Stimulated activated naive B cell treated with anti-CD40 and anti-IgM and Interleukin-4, amounts not matched to agents 10 μg/mL and 1 μg/mL and 100 μg/mL, for 72 hours (primary cell): ENCODE results near the gene DUT.
"Not testable (repeated sequence)": the region's sequence is repeated elsewhere in the genome, so short reads cannot be mapped to it uniquely, and the experiment has no call there.

Experiments used
- ATAC-seq, 2 donors: fragments of 150-1000 bp; cut with Tn5 transposase; replicated peaks; 2 replicates each; pipeline ENCODE4 v1.10.0; 2021; ENCODE audit warnings: moderate library complexity in 1 of 2
- DNase-seq: peaks from one replicate; pipeline ENCODE4 v3.0.0; 2021
- H3K27ac Mint-ChIP-seq: one replicate; pipeline ENCODE4 v1.8.0; 2022; ENCODE audit warnings: mild to moderate bottlenecking, mixed read lengths
- H3K27me3 Mint-ChIP-seq, 2 donors: one replicate each; pipeline ENCODE4 v1.8.0; 2022; ENCODE audit warnings: mixed read lengths in 2 of 2
- H3K36me3 Mint-ChIP-seq, 2 donors: one replicate each; pipeline ENCODE4 v1.8.0; 2022; ENCODE audit warnings: mixed read lengths in 2 of 2, mild to moderate bottlenecking in 1 of 2
- H3K4me1 Mint-ChIP-seq, 2 donors: one replicate each; pipeline ENCODE4 v1.8.0; 2022; ENCODE audit warnings: mixed read lengths in 2 of 2, mild to moderate bottlenecking in 1 of 2
- H3K4me3 Mint-ChIP-seq, 2 donors: one replicate each; pipeline ENCODE4 v1.8.0; 2022; ENCODE audit warnings: mild to moderate bottlenecking in 2 of 2, mixed read lengths in 2 of 2, moderate library complexity in 1 of 2
- H3K9me3 Mint-ChIP-seq, 2 donors: one replicate each; pipeline ENCODE4 v1.8.0; 2022; ENCODE audit warnings: mixed read lengths in 2 of 2, mild to moderate bottlenecking in 1 of 2

Gene DUT

DNA sequence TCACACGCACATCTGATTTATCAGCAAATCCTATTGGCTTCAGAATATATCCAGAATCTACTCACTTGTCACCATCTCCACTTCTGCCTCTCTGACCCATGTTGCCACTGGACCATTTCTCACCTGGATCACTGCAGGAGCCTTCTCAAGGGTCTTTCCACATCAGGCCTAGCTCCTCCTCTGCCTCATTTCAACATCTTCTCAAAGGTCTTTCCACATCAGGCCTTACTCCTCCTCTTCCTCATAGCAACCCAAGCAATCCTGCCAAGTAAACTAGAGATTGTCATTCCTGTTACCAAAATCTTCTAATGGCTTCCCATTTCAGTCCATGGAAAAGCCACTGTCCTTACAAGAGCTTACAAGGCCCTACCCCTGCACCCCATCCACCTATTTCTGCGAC, 18.0 kb upstream of the DUT start:
- Mint-ChIP-seq H3K27ac (no peak overlapping the region), H3K36me3 (no peaks in the 10 kb centered on the region), H3K4me1 (no peaks in the 10 kb centered on the region), H3K4me3 (no peak overlapping the region), H3K9me3 (no peaks in the 10 kb centered on the region), H3K27me3 (no peaks in the 10 kb centered on the region)
- ATAC-seq (no peak), DNase-seq (no peak)

DNA sequence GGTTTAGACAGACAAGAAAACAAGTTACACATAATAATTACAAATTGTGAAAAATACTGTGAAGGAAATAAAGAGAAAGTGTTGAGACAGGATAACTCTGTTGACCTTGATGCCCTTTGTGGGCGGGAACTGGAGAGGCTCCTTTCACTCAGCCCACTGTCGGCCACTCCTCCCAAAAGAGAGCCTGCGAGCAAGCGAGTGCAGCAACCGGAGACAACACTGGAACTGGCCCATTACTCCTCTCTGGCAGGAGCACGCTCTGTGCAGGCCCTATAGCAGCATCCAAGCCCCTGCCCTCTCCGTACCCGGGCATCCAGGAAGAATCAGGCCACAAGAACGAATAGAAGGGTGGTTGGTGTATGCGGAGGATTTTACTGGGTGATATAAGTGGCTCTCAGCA, 16.2 kb upstream of the DUT start:
- Mint-ChIP-seq H3K4me3 (no peak overlapping the region), H3K9me3 (no peaks in the 10 kb centered on the region), H3K4me1 (no peaks in the 10 kb centered on the region), H3K27me3 (no peaks in the 10 kb centered on the region), H3K36me3 (no peaks in the 10 kb centered on the region), H3K27ac (no peak overlapping the region)
- no peak for ATAC-seq
- DNase-seq: no peak

DNA sequence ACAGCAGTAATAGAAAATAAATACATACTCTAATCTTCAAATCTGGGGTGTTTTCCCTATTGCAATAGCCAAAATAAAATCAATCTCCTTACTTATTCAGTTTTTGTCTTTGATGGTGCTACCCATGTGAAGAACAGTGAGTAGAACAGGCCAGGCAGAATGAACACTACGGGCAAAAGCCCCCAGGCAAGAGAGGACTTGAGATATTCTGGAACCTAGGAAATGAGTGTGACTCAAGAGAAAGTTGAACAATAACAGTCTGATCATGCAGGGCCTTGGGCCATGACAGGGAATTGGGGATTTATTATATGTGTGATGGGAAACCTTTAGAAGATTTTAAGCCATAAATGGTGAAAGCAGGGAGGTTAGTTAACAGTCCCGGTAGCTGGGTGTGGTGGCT, 14.0 kb upstream of the DUT start:
- ATAC-seq: no peak
- Mint-ChIP-seq H3K4me1 (no peaks in the 10 kb centered on the region), H3K4me3 (no peak overlapping the region), H3K27me3 (no peaks in the 10 kb centered on the region), H3K27ac (no peak overlapping the region), H3K9me3 (no peaks in the 10 kb centered on the region), H3K36me3 (no peaks in the 10 kb centered on the region)
- DNase-seq: no peak

DNA sequence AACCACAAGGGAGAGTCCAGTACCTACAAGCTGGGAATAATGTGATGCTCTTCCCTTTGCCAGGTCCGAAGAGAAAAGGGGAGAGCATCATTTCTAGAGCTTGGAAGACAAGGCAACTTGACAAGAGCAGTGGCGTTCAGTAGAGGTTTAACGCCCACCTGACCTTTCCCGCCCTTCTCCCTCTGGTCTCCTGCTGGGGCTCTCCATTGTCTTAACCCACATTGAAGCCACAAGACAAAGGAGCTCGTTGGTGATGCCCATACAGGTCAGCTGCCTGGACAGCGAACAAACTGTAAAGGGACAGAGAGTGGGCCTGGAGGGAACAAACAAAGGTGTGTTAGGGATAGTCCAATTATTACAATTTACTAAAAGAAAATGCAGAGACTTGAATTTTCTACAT, 13.1 kb upstream of the DUT start:
- Mint-ChIP-seq H3K36me3 (no peaks in the 10 kb centered on the region), H3K27ac (no peak overlapping the region), H3K4me3 (no peak overlapping the region), H3K4me1 (no peaks in the 10 kb centered on the region), H3K27me3 (no peaks in the 10 kb centered on the region), H3K9me3 (no peaks in the 10 kb centered on the region)
- ATAC-seq: no peak
- DNase-seq: no peak

DNA sequence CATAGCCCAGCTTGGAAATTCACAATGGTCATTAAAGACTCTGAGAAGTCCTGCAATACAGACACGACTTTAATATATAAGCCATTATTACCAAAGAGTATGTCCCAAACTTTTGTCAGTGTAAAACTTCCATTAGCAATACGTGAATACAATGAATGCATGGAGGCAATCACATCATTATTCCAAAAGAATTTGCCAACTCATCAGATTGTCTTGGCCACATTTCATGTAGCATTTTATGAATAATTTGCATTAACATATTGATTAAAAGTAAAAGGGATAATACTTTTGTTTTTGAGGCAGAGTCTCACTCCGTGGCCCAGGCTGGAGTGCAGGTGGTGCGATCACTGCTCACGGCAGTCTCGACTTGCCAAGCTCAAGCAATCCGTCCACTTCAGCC, 7.9 kb upstream of the DUT start:
- Mint-ChIP-seq H3K27ac (no peak overlapping the region), H3K4me1 (peaks cover 11 to 20% of the 10 kb centered on the region in 2 donors), H3K27me3 (no peaks in the 10 kb centered on the region), H3K4me3 (no peak overlapping the region), H3K9me3 (no peaks in the 10 kb centered on the region), H3K36me3 (peaks cover 0 to 4% of the 10 kb centered on the region in 2 donors)
- DNase-seq: no peak
- no peak for ATAC-seq

DNA sequence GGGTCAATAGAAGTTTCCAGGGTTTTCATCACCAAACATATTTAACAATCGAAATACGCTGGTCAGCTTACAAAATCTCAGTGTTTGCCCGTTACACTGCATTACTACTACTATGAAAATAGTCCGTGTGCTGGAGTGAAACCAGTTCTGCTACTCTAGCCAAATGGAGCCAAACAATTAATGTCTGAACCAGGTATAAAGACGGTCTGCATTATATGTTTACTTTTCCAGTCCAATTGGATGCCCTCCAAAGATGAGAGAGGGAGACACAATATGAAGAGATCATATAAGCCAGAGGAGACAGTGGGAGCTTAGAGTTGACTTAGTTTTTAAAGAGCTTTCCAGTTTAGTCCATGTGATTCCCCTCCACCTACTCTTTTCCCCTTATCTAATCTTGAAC, 6.3 kb upstream of the DUT start:
- no peaks in the 10 kb centered on the region for H3K9me3 Mint-ChIP-seq
- H3K27me3 Mint-ChIP-seq: no peaks in the 10 kb centered on the region
- peaks cover 2 to 4% of the 10 kb centered on the region in 2 donors for H3K36me3 Mint-ChIP-seq
- peaks cover 12 to 20% of the 10 kb centered on the region in 2 donors for H3K4me1 Mint-ChIP-seq
- ATAC-seq (no peak), DNase-seq (no peak)
- H3K27ac Mint-ChIP-seq: no peak overlapping the region
- no peak overlapping the region for H3K4me3 Mint-ChIP-seq

DNA sequence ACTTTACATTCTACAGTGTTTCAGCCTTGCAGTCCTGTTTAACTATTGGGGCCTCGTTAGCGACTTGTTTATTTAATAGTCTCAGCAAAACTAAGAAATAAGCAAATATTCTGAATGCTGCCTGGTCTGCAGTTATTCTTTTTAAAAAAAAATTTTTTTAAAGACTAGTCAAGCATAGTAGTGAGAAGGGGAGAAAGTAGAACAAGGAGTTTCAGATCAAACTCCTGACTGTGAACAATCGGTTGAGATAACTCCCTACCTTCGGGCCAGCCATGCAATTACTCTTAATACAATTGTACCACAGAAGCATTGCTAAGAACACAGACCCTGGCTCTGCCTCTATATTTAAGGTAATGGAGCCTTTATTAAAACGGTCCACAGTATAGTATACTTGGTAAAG, 5.8 kb upstream of the DUT start:
- ATAC-seq: peak in 1 of 2 donors; percentile 58
- Mint-ChIP-seq H3K4me3 (no peak overlapping the region), H3K36me3 (peaks cover 2 to 4% of the 10 kb centered on the region in 2 donors)

DNA sequence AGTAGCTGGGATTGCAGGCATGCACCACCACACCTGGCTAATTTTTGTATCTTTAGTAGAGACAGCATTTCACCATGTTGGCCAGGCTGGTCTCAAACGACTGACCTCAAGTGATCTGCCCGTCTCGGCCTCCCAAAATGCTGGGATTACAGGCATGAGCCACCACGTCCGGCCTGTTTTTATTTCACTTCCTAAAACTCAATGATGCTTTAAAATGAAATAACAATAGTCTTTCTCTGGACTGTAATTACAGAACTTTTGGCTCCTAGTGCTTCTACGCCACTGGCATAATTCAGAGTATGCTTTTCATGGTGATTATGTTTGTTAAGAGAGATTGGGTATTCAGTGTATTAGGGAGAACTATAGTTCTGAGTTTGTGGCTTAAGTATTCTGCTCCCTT, 5.0 kb upstream of the DUT start:
- peak overlapping the region; percentile 71 for H3K27ac Mint-ChIP-seq
- not testable (repeated sequence) for H3K36me3 Mint-ChIP-seq, H3K27me3 Mint-ChIP-seq, H3K4me3 Mint-ChIP-seq, ATAC-seq, DNase-seq, H3K9me3 Mint-ChIP-seq
- peaks cover 17 to 27% of the 10 kb centered on the region in 2 donors for H3K4me1 Mint-ChIP-seq

More for the DNA sequence above, 5.8 kb upstream of the DUT start:
- no peaks in the 10 kb centered on the region for H3K9me3 Mint-ChIP-seq
- no peaks in the 10 kb centered on the region for H3K27me3 Mint-ChIP-seq
- H3K4me1 Mint-ChIP-seq: peaks cover 16 to 25% of the 10 kb centered on the region in 2 donors
- no peak for DNase-seq
- no peak overlapping the region for H3K27ac Mint-ChIP-seq

DNA sequence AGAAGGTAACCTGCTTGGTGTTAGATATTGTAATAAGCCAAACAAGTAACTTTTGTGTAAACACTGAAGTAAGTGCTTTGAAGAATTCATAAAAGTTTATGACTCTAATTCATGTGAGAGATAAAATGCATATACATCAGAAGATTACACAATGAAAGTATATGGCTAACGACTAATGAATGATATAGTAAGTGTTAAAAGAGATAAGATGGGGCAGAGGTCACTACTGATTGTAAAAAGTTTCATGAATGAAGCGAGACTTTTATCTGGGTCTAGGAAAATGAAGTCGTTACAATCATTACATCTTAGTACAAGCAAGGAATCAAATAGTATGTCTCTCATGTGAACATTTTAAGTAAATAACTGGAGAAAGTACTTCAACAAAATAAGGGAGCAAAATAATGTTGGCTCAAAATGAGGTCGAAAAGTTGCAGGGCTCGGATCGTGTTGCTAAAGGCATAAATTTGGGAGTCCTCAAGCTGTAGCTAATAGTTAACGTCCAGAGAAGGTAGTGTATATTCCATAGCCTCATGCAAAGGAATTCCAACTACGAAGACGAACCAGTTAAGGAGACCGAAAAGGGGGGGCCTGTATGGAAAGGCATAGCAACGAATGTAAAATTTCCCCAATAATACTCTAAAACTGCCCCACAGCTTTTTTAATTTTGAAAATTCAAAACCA, 984 bp upstream of the DUT start:
- DNase-seq (no peak), ATAC-seq (no peak)
- Mint-ChIP-seq H3K27me3 (no peaks in the 10 kb centered on the region), H3K4me3 (peak overlapping the region; percentile 94 to 99), H3K9me3 (no peaks in the 10 kb centered on the region), H3K4me1 (peaks cover 14 to 34% of the 10 kb centered on the region in 2 donors), H3K36me3 (peaks cover 8 to 19% of the 10 kb centered on the region in 2 donors), H3K27ac (peak overlapping the region; percentile 99)

DNA sequence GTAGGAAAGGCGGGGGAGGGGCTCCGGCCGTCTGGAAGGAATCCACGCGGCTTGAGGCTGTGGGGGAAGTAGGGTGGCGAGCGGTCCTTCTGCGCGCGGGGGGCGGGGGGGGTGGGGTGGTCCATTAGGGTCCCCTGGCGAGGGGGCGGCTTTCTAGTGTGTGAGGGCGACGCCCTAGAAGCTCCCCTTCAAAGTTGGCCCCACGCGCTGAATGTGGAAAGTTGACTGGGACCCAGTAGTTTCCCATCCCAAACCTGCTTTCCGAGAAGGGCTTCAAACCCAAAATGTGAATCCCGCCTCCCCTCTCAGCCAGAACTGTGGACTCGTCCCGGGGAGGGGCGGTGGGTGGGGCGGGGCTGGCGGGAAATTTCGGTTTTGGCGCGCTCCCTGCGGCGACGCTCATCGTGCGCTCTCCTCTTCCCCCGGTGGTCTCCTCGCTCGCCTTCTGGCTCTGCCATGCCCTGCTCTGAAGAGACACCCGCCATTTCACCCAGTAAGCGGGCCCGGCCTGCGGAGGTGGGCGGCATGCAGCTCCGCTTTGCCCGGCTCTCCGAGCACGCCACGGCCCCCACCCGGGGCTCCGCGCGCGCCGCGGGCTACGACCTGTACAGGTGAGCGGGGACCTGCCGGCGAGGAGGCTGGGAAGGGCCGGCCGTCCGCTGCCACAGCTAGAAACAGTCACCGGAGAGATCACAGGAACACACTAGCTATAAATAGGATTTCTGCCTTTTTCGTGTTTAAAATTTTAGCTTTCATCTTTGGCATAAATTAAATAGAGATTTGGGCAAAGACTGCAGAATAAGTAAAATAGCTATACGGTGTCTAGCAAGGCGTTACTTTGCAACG, 790 bp downstream of the DUT start:
- Mint-ChIP-seq H3K4me3 (peak overlapping the region; percentile 94 to 99), H3K27ac (peak overlapping the region; percentile 99), H3K36me3 (peaks cover 11 to 30% of the 10 kb centered on the region in 2 donors), H3K27me3 (no peaks in the 10 kb centered on the region), H3K9me3 (no peaks in the 10 kb centered on the region), H3K4me1 (peaks cover 9 to 32% of the 10 kb centered on the region in 2 donors)
- ATAC-seq (peak; percentile 72 to 77), DNase-seq (peak; percentile 61)

DNA sequence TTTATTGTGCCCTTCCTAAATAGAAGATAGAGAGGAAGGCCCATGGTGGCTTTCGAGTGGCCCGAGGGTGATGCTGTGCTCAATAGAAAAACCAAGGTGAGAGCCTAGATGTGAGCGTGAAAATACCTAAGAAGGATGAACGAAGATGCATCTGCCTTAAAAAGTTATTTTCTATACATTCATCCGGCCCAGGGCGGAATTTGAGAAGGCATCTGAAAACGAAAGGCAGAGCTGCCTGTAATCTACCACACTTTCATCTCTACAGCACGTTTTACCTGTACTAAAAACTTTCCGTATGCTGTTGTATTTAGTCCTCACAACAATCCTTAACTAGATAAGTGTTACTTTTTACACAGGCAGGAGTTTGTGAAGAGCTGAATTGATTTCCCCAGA, 1.4 kb downstream of the DUT start:
- Mint-ChIP-seq H3K27ac (peak overlapping the region; percentile 97), H3K4me1 (peaks cover 9 to 30% of the 10 kb centered on the region in 2 donors), H3K4me3 (peak overlapping the region; percentile 94 to 99), H3K9me3 (no peaks in the 10 kb centered on the region), H3K27me3 (no peaks in the 10 kb centered on the region), H3K36me3 (peaks cover 11 to 30% of the 10 kb centered on the region in 2 donors)
- DNase-seq: no peak
- no peak for ATAC-seq

DNA sequence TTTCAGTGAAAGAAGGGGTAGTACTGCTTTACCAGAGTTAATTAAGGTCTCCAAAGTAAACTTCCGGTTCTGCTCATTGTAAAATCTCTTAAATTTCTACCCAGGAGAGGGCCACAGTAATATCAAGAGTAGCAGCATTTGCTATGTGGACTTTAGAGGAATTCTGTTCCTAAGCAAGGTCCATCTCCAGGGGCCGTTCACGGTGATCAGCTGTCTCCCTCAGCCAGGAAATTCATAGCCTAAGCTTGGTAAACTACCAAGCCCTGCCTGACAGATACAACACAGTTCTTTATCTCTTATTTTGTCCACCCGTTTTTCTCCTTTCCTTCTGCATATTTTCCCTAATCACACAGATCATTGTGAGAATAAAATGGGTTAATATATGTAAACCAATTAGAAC, 2.3 kb downstream of the DUT start:
- no peak for ATAC-seq
- no peaks in the 10 kb centered on the region for H3K9me3 Mint-ChIP-seq
- no peak for DNase-seq
- H3K27me3 Mint-ChIP-seq: no peaks in the 10 kb centered on the region
- peak overlapping the region; percentile 17 to 46 for H3K4me3 Mint-ChIP-seq
- H3K27ac Mint-ChIP-seq: no peak overlapping the region
- peaks cover 7 to 25% of the 10 kb centered on the region in 2 donors for H3K4me1 Mint-ChIP-seq
- H3K36me3 Mint-ChIP-seq: peaks cover 13 to 30% of the 10 kb centered on the region in 2 donors

DNA sequence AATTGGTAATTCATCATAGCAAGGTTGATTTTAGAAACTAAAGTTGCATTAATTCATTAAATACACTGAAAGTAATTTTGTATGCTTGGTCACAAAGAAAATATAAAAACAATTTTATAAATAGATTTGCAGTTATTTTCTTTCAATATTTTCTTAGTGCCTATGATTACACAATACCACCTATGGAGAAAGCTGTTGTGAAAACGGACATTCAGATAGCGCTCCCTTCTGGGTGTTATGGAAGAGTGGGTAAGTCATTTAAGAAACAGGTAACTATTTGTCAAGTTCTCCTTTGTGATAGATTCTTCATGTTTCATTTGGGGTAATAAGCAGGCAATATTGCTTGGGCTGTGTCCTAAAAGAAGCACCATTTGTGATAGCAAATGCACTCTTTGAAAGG, 3.0 kb downstream of the DUT start:
- no peak for ATAC-seq
- H3K27ac Mint-ChIP-seq: no peak overlapping the region
- peaks cover 11 to 30% of the 10 kb centered on the region in 2 donors for H3K36me3 Mint-ChIP-seq
- DNase-seq: no peak
- no peak overlapping the region for H3K4me3 Mint-ChIP-seq
- H3K4me1 Mint-ChIP-seq: peaks cover 7 to 25% of the 10 kb centered on the region in 2 donors
- H3K9me3 Mint-ChIP-seq: no peaks in the 10 kb centered on the region
- no peaks in the 10 kb centered on the region for H3K27me3 Mint-ChIP-seq

DNA sequence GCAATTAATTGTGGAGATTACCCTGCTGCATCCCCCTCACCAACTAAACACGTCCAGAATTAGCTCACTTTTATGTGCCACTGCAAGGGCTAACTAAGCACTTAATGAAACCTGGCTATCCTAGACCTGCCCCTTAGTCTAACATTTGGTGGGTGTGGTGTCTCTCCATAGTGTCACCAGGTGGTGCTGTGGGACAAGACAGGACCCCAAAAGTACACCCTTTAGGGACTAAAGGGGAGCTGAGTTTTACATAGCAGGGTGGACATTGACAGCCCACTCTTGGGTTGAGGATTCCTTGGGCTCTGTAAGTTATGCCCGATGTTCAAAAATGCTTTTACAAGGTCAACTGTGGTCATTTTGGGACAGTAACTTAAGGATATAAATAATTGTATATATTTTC, 5.7 kb downstream of the DUT start:
- no peak overlapping the region for H3K27ac Mint-ChIP-seq
- peak in 1 of 2 donors; percentile 30 for ATAC-seq

DNA sequence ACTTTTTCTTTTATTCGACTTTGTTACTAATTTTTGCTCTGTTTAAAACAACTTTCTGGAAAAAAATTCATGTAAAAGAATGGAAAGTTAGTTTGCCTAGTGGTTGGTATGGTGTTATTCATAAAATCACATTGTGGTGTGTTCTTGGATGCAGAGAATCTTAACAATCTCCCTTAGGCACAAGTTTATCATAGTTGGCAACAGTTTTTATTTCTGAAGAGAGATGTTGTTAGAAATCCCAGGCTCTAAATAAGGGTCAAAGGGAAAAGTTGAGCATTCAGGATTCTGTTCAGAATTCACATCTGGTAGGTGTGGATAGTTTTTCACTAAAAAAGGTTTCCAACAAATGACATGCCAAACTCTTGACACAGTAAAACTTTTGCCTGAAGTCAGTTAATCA, 6.4 kb downstream of the DUT start:
- Mint-ChIP-seq H3K27me3 (no peaks in the 10 kb centered on the region), H3K36me3 (peaks cover 16 to 31% of the 10 kb centered on the region in 2 donors), H3K27ac (no peak overlapping the region), H3K4me3 (no peak overlapping the region), H3K9me3 (no peaks in the 10 kb centered on the region), H3K4me1 (peaks cover 4 to 16% of the 10 kb centered on the region in 2 donors)
- DNase-seq: no peak
- ATAC-seq: no peak

More for the DNA sequence above, 5.7 kb downstream of the DUT start:
- DNase-seq: no peak
- peaks cover 4 to 18% of the 10 kb centered on the region in 2 donors for H3K4me1 Mint-ChIP-seq
- no peaks in the 10 kb centered on the region for H3K9me3 Mint-ChIP-seq
- H3K4me3 Mint-ChIP-seq: no peak overlapping the region
- peaks cover 16 to 33% of the 10 kb centered on the region in 2 donors for H3K36me3 Mint-ChIP-seq
- H3K27me3 Mint-ChIP-seq: no peaks in the 10 kb centered on the region
